AG09309 (cell line): ENCODE data around the gene POPDC2.
A peak's percentile ranks its signal among the peaks of the same experiment; 100 is the strongest.

ENCODE experiments used
- DNase-seq: peaks from one replicate; pipeline ENCODE4 v3.0.0-alpha.2; 2010; ENCODE audit warnings: low read depth
- H3K4me3 ChIP-seq: 2 replicates; pipeline ENCODE4 v1.5.1; 2011; ENCODE audit warnings: mild to moderate bottlenecking, low read depth, low read length, moderate library complexity; ENCODE audit not compliant: control insufficient read depth
- TF ChIP-seq, protein P1 (sequence below): IDR thresholded peaks from 2 replicates; pipeline ENCODE4 v1.5.1; 2011; ENCODE audit warnings: mild to moderate bottlenecking, low read depth, low read length, inconsistent platforms; ENCODE audit not compliant: insufficient read depth, control insufficient read depth; ENCODE audit errors: missing control alignments

The POPDC2 gene

DNA sequence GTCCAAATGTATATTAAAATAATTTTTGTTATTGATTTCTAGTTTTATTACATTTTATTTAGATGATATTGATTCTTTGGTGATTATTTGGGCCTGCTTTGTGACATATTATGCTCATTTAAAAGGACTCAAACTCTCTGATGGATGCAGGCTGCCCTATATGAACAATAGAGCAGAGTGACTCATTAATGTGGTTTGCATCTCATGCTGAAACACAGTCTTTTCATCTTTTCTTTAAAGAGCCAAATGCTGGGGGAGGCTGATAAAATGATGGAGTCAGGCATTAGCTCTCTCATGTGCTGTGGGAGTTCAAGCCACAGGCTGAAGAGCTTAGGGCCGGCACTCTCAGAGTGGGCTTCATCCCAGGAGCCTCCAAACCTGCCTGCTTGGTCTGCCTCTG, 55.5 kb downstream of the POPDC2 start:
- no peak for DNase-seq
- H3K4me3 ChIP-seq, result no peak overlapping the region
- TF ChIP-seq, protein P1, sequence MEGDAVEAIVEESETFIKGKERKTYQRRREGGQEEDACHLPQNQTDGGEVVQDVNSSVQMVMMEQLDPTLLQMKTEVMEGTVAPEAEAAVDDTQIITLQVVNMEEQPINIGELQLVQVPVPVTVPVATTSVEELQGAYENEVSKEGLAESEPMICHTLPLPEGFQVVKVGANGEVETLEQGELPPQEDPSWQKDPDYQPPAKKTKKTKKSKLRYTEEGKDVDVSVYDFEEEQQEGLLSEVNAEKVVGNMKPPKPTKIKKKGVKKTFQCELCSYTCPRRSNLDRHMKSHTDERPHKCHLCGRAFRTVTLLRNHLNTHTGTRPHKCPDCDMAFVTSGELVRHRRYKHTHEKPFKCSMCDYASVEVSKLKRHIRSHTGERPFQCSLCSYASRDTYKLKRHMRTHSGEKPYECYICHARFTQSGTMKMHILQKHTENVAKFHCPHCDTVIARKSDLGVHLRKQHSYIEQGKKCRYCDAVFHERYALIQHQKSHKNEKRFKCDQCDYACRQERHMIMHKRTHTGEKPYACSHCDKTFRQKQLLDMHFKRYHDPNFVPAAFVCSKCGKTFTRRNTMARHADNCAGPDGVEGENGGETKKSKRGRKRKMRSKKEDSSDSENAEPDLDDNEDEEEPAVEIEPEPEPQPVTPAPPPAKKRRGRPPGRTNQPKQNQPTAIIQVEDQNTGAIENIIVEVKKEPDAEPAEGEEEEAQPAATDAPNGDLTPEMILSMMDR, result no peak

DNA sequence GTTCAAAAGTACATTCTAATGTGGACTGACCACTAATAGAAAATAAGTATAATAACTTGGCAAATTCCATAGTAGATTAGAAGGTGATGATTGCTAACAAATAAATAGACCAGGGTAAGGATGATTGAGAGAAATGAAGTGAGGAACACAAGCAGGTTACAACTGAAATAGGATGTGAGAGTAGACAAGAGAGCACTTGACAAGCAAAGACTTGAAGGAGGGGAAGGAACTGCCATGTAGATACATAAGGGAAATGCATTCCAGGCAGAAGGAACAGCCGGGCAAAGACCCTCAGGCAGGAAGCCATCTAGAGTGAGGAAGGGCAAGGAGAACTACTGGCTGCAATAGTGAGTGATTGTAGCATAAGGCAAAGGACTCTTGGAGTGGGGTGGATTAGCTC, 57.7 kb downstream of the POPDC2 start:
- TF ChIP-seq, protein P1, result no peak
- no peak overlapping the region for H3K4me3 ChIP-seq
- no peak for DNase-seq

DNA sequence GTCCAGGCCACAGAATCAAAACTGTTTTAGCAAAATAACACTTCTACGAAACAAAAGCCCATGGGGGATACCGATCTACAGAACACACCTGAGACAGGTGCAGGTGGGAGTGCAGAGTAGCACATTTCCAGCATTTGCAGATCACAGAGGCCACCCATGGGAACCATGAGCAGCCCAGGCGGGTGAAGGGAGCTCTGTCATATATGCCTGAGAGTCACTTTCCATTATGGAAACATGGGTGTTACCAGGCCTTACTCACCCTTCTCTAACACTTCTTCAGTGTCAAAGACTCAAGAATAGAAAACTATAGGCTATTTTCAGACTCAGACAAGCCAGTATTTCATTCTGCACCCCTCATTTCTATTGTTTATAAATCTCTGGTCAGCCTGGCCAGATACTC, 59.2 kb downstream of the POPDC2 start:
- no peak for DNase-seq
- no peak overlapping the region for H3K4me3 ChIP-seq
- TF ChIP-seq, protein P1, result no peak

DNA sequence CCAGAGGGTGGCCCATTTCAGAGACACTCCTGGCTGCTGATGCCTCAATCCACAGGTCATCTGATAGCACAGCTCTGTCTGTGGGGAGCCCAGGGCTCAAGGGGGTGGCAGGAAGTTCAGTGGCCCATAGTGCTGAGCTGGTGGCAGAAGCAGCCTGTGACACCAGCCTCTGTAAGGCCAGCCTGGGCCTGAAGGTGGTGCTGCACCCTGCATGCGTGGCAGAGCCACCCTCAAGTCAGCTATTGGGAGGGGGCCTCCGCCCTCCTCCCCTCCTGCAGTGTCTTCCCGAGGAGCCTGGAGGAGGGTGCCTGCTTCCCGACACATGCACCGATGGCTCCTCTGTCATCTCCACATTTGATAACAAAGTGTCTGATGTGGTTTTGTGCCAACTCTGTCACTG, 59.7 kb downstream of the POPDC2 start:
- DNase-seq, result no peak
- H3K4me3 ChIP-seq, result no peak overlapping the region

DNA sequence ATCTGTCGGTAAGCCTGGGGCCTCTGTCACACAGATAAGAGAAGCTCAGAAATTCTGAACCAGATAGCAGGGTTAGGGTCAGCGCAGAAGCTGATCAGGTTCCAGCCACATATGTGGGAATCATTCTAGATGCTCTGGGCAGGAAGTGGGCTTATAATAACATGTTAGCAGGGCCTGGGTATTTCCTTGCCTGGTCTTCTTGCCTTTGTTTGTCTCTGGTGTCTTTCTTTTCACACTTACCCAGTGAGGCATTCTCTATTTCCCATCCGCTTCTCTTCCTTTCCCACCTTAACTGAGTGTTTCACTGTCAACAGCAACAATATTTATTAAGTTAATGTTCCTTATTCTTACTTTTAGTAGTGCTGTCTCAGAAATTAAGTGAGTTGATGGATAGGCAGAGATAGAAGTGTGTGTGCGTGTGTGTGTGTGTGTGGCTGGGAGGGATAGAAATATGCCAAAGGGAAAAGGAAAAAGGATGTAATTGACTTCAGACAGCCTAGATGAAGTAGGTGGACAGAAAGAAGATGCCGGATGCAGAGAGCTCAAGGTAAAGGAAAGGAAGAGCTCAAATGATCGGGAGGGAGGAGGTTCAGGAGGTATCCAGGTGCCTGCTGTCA, 60.7 kb downstream of the POPDC2 start:
- no peak for DNase-seq
- TF ChIP-seq, protein P1, result no peak
- H3K4me3 ChIP-seq, result no peak overlapping the region

More for the DNA sequence above, 59.7 kb downstream of the POPDC2 start:
- TF ChIP-seq, protein P1, result peak; percentile 39

DNA sequence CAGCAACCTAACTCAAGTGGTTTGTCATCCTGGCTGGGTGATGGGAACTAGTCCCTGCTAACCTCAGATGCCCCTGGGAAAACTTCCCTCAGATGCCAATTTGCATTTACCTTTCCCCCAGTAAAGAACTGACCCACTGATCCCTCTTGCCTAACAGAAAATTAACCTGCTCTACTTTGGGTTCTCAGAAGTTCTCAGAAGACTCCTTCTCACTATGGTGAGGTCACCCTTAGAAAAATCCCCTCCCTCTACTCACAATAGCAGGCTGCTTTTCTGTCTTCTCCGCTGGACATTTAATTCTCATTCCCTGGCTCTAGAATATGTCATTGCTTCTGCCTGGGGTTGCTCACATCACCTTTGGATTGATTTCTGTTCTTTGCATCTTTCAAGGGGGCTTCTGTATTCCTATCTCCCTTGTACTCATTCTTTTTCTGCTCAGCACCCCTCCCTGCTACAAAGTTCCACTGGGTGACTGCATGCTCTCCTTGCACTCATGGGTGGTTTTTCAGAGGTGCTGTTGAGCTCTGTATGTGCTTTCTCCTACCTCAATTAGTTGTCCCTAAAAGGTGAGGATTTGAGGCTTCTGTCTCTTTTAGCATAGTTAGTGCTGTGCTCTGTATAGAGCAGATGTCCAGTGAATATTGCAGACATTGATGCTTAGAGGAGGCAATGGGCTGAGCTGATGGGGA, 61.8 kb downstream of the POPDC2 start:
- TF ChIP-seq, protein P1, result no peak

More for the DNA sequence above, 61.8 kb downstream of the POPDC2 start:
- no peak for DNase-seq
- H3K4me3 ChIP-seq, result no peak overlapping the region
